H1 (cell line): ENCODE results near the gene RPL31. TPM values are rescaled to one million over a fixed set of nuclear protein-coding genes. Genes with fewer than 3 reads are reported as not detected.

Experiments used
- EZH2 ChIP-seq: fragments of 200-600 bp; sonication (generic); IDR thresholded peaks from 2 replicates; pipeline ENCODE4 v1.7.1; 2012; ENCODE audit warnings: low read depth, mild to moderate bottlenecking, moderate library complexity, low read length, inconsistent platforms; ENCODE audit not compliant: severe bottlenecking
- GTF2F1 ChIP-seq: IDR thresholded peaks from 2 replicates; pipeline ENCODE4 v1.6.1; 2012; ENCODE audit warnings: low read depth, low read length, improper control_type of control experiment, borderline replicate concordance
- KDM1A ChIP-seq: fragments of 200-600, 300-600 bp; sonication (generic); IDR thresholded peaks from 2 replicates; pipeline ENCODE4 v1.7.1; 2016; ENCODE audit warnings: mild to moderate bottlenecking, low read length, borderline replicate concordance
- POU5F1 ChIP-seq: IDR thresholded peaks from 2 replicates; pipeline ENCODE4 v1.6.1; 2011; ENCODE audit warnings: low read depth, mild to moderate bottlenecking, low read length, moderate library complexity
- SRF ChIP-seq: IDR thresholded peaks from 2 replicates; pipeline ENCODE4 v1.6.1; 2011; ENCODE audit warnings: mild to moderate bottlenecking, low read depth, low read length, moderate library complexity
- polyA plus RNA-seq, 7 experiments: library from polyadenylated mRNA; depleted of rRNA in 3 of 7; stranded (reverse) in 5 of 7; unstranded in 2 of 7; fragments of >200 nt in 5 of 7; fragments of 200-250 nt in 2 of 7; gene quantifications; 1 replicate in 5 of 7; 2 replicates in 1 of 7; 4 replicates in 1 of 7; pipeline versions ENCODE4 v1.2.1 to v1.2.3, GENCODE V29; 2011 to 2013; ENCODE audit warnings: missing spikeins in 2 of 7, mixed read lengths in 2 of 7
- total RNA-seq: library from RNA; stranded (reverse); fragmentation: NEBNext Ultra II Directional; extraction: Animal tissue kit (Norgen Biotek cat#: 25700); gene quantifications from 2 replicates; pipeline ENCODE4 v1.2.1, GENCODE V29; 2021

Gene RPL31
- total and polyA plus RNA-seq, 2 of the 8 experiments (the other 6 are each of a cell fraction or from before 2014, with no cell fraction given): 1,463 to 1,722 TPM

- TF ChIP-seq EZH2 (no peak), KDM1A (no peak), GTF2F1 (no peak), SRF (no peak), POU5F1 (no peak)
These were observed 32.1 kb upstream of the RPL31 start (continued) for GRCh38 chr2:100969998-100970397.
